K562 (cell line): ENCODE results near the gene AFDN. TPM values are rescaled to one million over a fixed set of nuclear protein-coding genes. Genes with fewer than 3 reads are reported as not detected.

Experiments used
- ATAC-seq: fragments of 200-7000 bp; cut with Tn5 transposase; 3 replicates; pipeline ENCODE4 v1.9.1; 2020; ENCODE audit warnings: moderate library complexity
- BruUV-seq: library from RNA; stranded (reverse); fragments of 400-500 nt; replicated peaks from 2 replicates; lab custom pipeline; 2021; lab: Mats Ljungman, UMichigan
- CTCF ChIA-PET: fragments of 300-600 bp; formaldehyde crosslinking; extraction: SDS; loops from one replicate; lab custom pipeline; 2021; ENCODE audit warnings: low intra/inter-chr PET ratio; lab: Yijun Ruan, JAX
- POLR2A ChIA-PET: fragments of 300-600, 350-650 bp; sonication (Branson Sonifier 250); formaldehyde crosslinking; extraction: SDS; loops from one replicate; lab custom pipeline; 2021; ENCODE audit warnings: antibody characterized with exemption, inconsistent platforms; lab: Yijun Ruan, JAX
- DNase-seq, 4 experiments: peaks; one replicate each; pipeline versions ENCODE4 v3.0.0 to v3.0.0-alpha.2; 2011 to 2018; ENCODE audit warnings: low spot score in 3 of 4, mixed read lengths in 3 of 4; ENCODE audit errors: extremely low read depth in 1 of 4
- FAIRE-seq: peaks from 2 replicates; lab custom pipeline; 2011; peaks lifted over from hg19 to GRCh38; lab: Jason Lieb, UNC
- H2AFZ ChIP-seq: 2 replicates; pipeline ENCODE4 v1.6.0; 2011; ENCODE audit warnings: low read depth, low read length, control low read depth, inconsistent platforms
- H3K27ac ChIP-seq: fragments of 200-600 bp; 3 replicates; pipeline ENCODE4 v1.8.0; 2011; ENCODE audit warnings: low read depth, mild to moderate bottlenecking, control low read depth, inconsistent platforms, low read length, moderate library complexity, mixed read lengths; ENCODE audit errors: extremely low read depth
- H3K27me3 ChIP-seq, 2 experiments: fragments of 300-600 bp in 1 of 2; 2 replicates in 1 of 2; 3 replicates in 1 of 2; pipeline versions ENCODE4 v1.6.0 to v1.8.0; 2011; ENCODE audit warnings: inconsistent platforms in 2 of 2, low read length in 2 of 2, mild to moderate bottlenecking in 1 of 2, mixed read lengths in 1 of 2, moderate library complexity in 1 of 2; ENCODE audit not compliant: control insufficient read depth in 2 of 2, insufficient read depth in 2 of 2
- H3K36me3 ChIP-seq: fragments of 300-600 bp; 3 replicates; pipeline ENCODE4 v1.8.0; 2011; ENCODE audit warnings: mild to moderate bottlenecking, low read length, inconsistent platforms; ENCODE audit not compliant: control insufficient read depth, insufficient read depth
- H3K4me1 ChIP-seq, 2 experiments: fragments of 200-600 bp in 1 of 2; replicated peaks in 1 of 2; 2 replicates in 1 of 2; 3 replicates in 1 of 2; pipeline versions ENCODE4 v1.5.1 to v1.8.0; 2011; ENCODE audit warnings: inconsistent platforms in 2 of 2, low read length in 2 of 2, mild to moderate bottlenecking in 1 of 2, mixed read lengths in 1 of 2, moderate library complexity in 1 of 2; ENCODE audit not compliant: control insufficient read depth in 2 of 2, insufficient read depth in 2 of 2
- H3K4me2 ChIP-seq: 2 replicates; pipeline ENCODE4 v1.6.1; 2011; ENCODE audit warnings: low read length, control low read depth, inconsistent platforms, mixed read lengths; ENCODE audit not compliant: insufficient read depth
- H3K4me3 ChIP-seq: fragments of 200-600 bp; sonication (generic), shearing (Covaris generic); 2 replicates; pipeline ENCODE4 v1.5.1; 2016; ENCODE audit warnings: control low read depth, inconsistent platforms
- H3K79me2 ChIP-seq: fragments of 200-600 bp; 3 replicates; pipeline ENCODE4 v1.8.0; 2011; ENCODE audit warnings: low read length, inconsistent platforms; ENCODE audit not compliant: control insufficient read depth, insufficient read depth
- H3K9ac ChIP-seq, 2 experiments: 2 replicates each; pipeline versions ENCODE4 v1.6.0 to v1.6.1; 2011; ENCODE audit warnings: low read depth in 2 of 2, low read length in 2 of 2, control low read depth in 1 of 2, inconsistent platforms in 1 of 2, mild to moderate bottlenecking in 1 of 2, mixed read lengths in 1 of 2; ENCODE audit not compliant: insufficient read depth in 1 of 2
- H3K9me1 ChIP-seq: one replicate; pipeline ENCODE4 v1.6.0; 2011; ENCODE audit warnings: inconsistent platforms, mild to moderate bottlenecking, low read length, moderate library complexity; ENCODE audit not compliant: control insufficient read depth, insufficient read depth
- H3K9me3 ChIP-seq: replicated peaks from 2 replicates; pipeline ENCODE4 v1.5.1; 2011; ENCODE audit warnings: low read depth, low read length, inconsistent platforms; ENCODE audit not compliant: control insufficient read depth, insufficient read depth
- H4K20me1 ChIP-seq: replicated peaks from 2 replicates; pipeline ENCODE4 v1.6.1; 2011; ENCODE audit warnings: low read length, inconsistent platforms, mixed read lengths; ENCODE audit not compliant: control insufficient read depth, insufficient read depth
- NFIC ChIP-seq: fragments of 450-650 bp; IDR thresholded peaks from 2 replicates; pipeline ENCODE4 v1.6.1; 2017; ENCODE audit warnings: mild to moderate bottlenecking, inconsistent platforms
- SNRNP70 ChIP-seq: fragments of 200-400 bp; formaldehyde crosslinking; optimal IDR thresholded peaks from 2 replicates; pipeline ENCODE3; 2017; ENCODE audit warnings: low read depth, low read length
- ZNF384 ChIP-seq: IDR thresholded peaks from 2 replicates; pipeline ENCODE4 v1.6.1; 2012; ENCODE audit warnings: low read depth, low read length, improper control_type of control experiment
- WGBS: fragments of 100-300 bp; shearing (Covaris generic); methylation state at CpG from one replicate; pipeline ENCODE4 v1.1.6; 2016; ENCODE audit warnings: low coverage, mixed read lengths; ENCODE audit not compliant: insufficient coverage; ENCODE audit errors: missing lambda C conversion rate; 5-methylcytosine and 5-hydroxymethylcytosine counted together
- in situ Hi-C: fragments of 300-500 bp; cut with MboI; formaldehyde crosslinking; loops from 4 replicates; pipeline ENCODE4 v1.15.0; 2018; ENCODE audit warnings: inconsistent platforms, mixed read lengths
- intact Hi-C: fragments of 100-400 bp; cut with micrococcal nuclease; formaldehyde crosslinking; loops from 2 replicates; pipeline ENCODE4 v1.14.2; 2022
- polyA plus RNA-seq, 8 experiments: library from polyadenylated mRNA; depleted of rRNA in 4 of 8; stranded (reverse) in 5 of 8; unstranded in 3 of 8; fragments of >200 nt; fragmentation: Nextera tagmentation in 2 of 8; fragmentation: Illumina TruSeq in 1 of 8; extraction: Ambion mirVana in 2 of 8; extraction: Trizol in 1 of 8; gene quantifications; 2 replicates each; pipeline versions ENCODE4 v1.2.1 to v1.2.3, GENCODE V29; 2011 to 2014; ENCODE audit warnings: inconsistent platforms in 1 of 8, missing spikeins in 1 of 8
- total RNA-seq, 7 experiments: library from RNA; depleted of rRNA in 6 of 7; stranded (reverse); fragments of >200 nt in 6 of 7; fragmentation: Illumina TruSeq in 2 of 7; extraction: Trizol in 2 of 7; gene quantifications; 2 replicates each; pipeline versions ENCODE4 v1.2.1 to v1.2.3, GENCODE V29; 2011 to 2021; ENCODE audit warnings: low replicate concordance in 1 of 7

AFDN gene
- total and polyA plus RNA-seq, 9 of the 15 experiments (the other 6 are each of a cell fraction or from before 2014, with no cell fraction given) = 7.2 to 129 (median 105) TPM

DNA sequence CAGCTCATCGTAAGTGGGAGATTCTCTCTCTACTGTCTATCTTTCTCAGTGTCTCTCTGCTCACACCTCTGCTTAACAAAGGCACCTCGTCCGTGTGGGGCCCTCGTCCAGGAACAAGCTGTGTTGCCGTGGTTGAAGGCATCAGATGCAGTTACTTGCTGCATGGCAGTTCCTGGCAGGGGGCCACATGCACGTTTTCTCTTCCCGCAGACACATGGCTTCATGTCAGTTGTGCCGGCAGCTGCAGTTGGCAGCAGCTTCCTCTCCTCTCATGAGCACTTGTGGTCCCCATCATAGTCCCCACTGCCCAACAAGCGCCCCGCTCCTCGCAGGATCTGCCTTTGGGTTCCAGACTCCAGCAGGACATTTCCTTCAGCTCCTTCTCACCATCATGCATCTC is 7.1 kb upstream of the AFDN start:
- no peak for FAIRE-seq
- Histone ChIP-seq H3K36me3 (no peaks in the 10 kb centered on the region), H3K4me3 (no peak overlapping the region), H3K27ac (no peak overlapping the region), H3K9me3 (no peaks in the 10 kb centered on the region), H3K9me1 (no peaks in the 10 kb centered on the region), H4K20me1 (no peaks in the 10 kb centered on the region), H3K27me3 (no peaks in the 10 kb centered on the region), H3K79me2 (no peaks in the 10 kb centered on the region), H3K9ac (peak overlapping the region in 1 of 2 experiments; percentile 33; a peak in 1 of 4 replicates), H2AFZ (peak overlapping the region; percentile 30; the same call in 1 of the 2 replicates), H3K4me1 (peaks cover 4 to 10% of the 10 kb centered on the region in 2 experiments; a peak in 4 of 5 replicates), H3K4me2 (no peak overlapping the region)
- POLR2A ChIA-PET = interaction anchor here (0.6 to 1.2 kb wide), 4 partner anchors 9 to 76 kb away, joined by 3 to 6 read pairs (median 3); no protein-coding TSS in a partner anchor
- no peak for DNase-seq
- no peak for ATAC-seq
- CTCF ChIA-PET = no interaction called here
- 58% methylated on average over 11 of the region's 11 CpGs for WGBS
- no TSS peak for BruUV-seq
- in situ Hi-C loops (no loop called here), intact Hi-C loops (no loop called here)
- TF ChIP-seq NFIC = peak; percentile 33; the same call in 1 of the 2 replicates
- no peak for TF ChIP-seq ZNF384

- H3K4me1 ChIP-seq = peaks cover 13% of the 10 kb centered on the region in 2 experiments; a peak in 4 of 5 replicates
- H3K36me3 ChIP-seq = no peaks in the 10 kb centered on the region
- no peak overlapping the region for H3K4me2 ChIP-seq
- no peaks in the 10 kb centered on the region for H3K9me1 ChIP-seq
- no peak for FAIRE-seq
- no peaks in the 10 kb centered on the region for H3K9me3 ChIP-seq
- no TSS peak for BruUV-seq
- no peak overlapping the region for H2AFZ ChIP-seq
- no peaks in the 10 kb centered on the region for H4K20me1 ChIP-seq
- no peak overlapping the region for H3K9ac ChIP-seq
- in situ Hi-C loops = no loop called here
- POLR2A ChIA-PET = no interaction called here
- no peak for ATAC-seq
- no peaks in the 10 kb centered on the region for H3K27me3 ChIP-seq
- H3K79me2 ChIP-seq = no peaks in the 10 kb centered on the region
- intact Hi-C loops = no loop called here
- no peak overlapping the region for H3K4me3 ChIP-seq
- H3K27ac ChIP-seq = no peak overlapping the region
- TF ChIP-seq SNRNP70 = no peak
- TF ChIP-seq, all 486 proteins: peak for 0
- CTCF ChIA-PET = no interaction called here
- WGBS = 63% methylated on average over 7 of the region's 7 CpGs
- DNase-seq = no peak
Measured at GRCh38 chr6:167820681-167821080, 6.0 kb upstream of the AFDN start.
